Measurements from ENCODE around the gene ZNF334.

Gene ZNF334

GRCh38 chr20:46552460-46553420, 39.4 kb upstream of the ZNF334 start:
- H3K4me3 ChIP-seq (ENCODE audit: low read depth in 1 of 2, low read length in 1 of 2): no peak overlapping the region
- H3K27me3 ChIP-seq: peaks cover 15% of the 10 kb centered on the region
- no peak for TF ChIP-seq CTCF (IDR thresholded peaks at IDR 0.05)
- no peaks in the 10 kb centered on the region for H3K36me3 ChIP-seq
- H3K4me1 ChIP-seq (ENCODE audit: control insufficient read depth in 1 of 2, insufficient read depth in 1 of 2, low read depth in 1 of 2, low read length in 1 of 2): peaks cover 6 to 7% of the 10 kb centered on the region in 2 experiments
- H3K9me3 ChIP-seq: no peaks in the 10 kb centered on the region
- no peak overlapping the region for H3K27ac ChIP-seq

GRCh38 chr20:46551522-46552381, 38.4 kb upstream of the ZNF334 start:
- H3K4me1 ChIP-seq (ENCODE audit: control insufficient read depth in 1 of 2, insufficient read depth in 1 of 2, low read depth in 1 of 2, low read length in 1 of 2): peaks cover 7 to 9% of the 10 kb centered on the region in 2 experiments
- TF ChIP-seq CTCF (IDR thresholded peaks at IDR 0.05): no peak
- H3K4me3 ChIP-seq (ENCODE audit: low read depth in 1 of 2, low read length in 1 of 2): no peak overlapping the region
- H3K9me3 ChIP-seq: no peaks in the 10 kb centered on the region
- no peaks in the 10 kb centered on the region for H3K36me3 ChIP-seq
- H3K27me3 ChIP-seq: peaks cover 18% of the 10 kb centered on the region
- no peak overlapping the region for H3K27ac ChIP-seq

GRCh38 chr20:46550461-46550860, 37.1 kb upstream of the ZNF334 start, which contains the start of gene OCSTAMP:
Gene OCSTAMP (minus strand): TSS chr20:46550654. CDS start chr20:46550560, 94 bp downstream.
- Histone ChIP-seq H3K27me3 (peaks cover 18% of the 10 kb centered on the region), H3K4me3 (ENCODE audit: low read depth in 1 of 2, low read length in 1 of 2) (no peak within 1 kb of the TSS), H3K36me3 (no peaks in the 10 kb centered on the region), H3K27ac (no peak within 1 kb of the TSS), H3K4me1 (ENCODE audit: control insufficient read depth in 1 of 2, insufficient read depth in 1 of 2, low read depth in 1 of 2, low read length in 1 of 2) (peaks cover 14 to 17% of the 10 kb centered on the region in 2 experiments), H3K9me3 (no peaks in the 10 kb centered on the region)
- TF ChIP-seq CTCF (IDR thresholded peaks at IDR 0.05): no peak

- H3K36me3 ChIP-seq: no peaks in the 10 kb centered on the region
- peaks cover 25 to 28% of the 10 kb centered on the region in 2 experiments for H3K4me1 ChIP-seq (ENCODE audit: control insufficient read depth in 1 of 2, insufficient read depth in 1 of 2, low read depth in 1 of 2, low read length in 1 of 2)
- peaks cover 18% of the 10 kb centered on the region for H3K27me3 ChIP-seq
- no peak for TF ChIP-seq CTCF (IDR thresholded peaks at IDR 0.05)
- no peak overlapping the region for H3K27ac ChIP-seq
- H3K4me3 ChIP-seq (ENCODE audit: low read depth in 1 of 2, low read length in 1 of 2): no peak overlapping the region
- no peaks in the 10 kb centered on the region for H3K9me3 ChIP-seq
These were observed 36.0 kb upstream of the ZNF334 start for GRCh38 chr20:46549188-46549972.

GRCh38 chr20:46548688-46549087, 35.3 kb upstream of the ZNF334 start:
- Histone ChIP-seq H3K9me3 (no peaks in the 10 kb centered on the region), H3K27ac (no peak overlapping the region), H3K4me1 (ENCODE audit: control insufficient read depth in 1 of 2, insufficient read depth in 1 of 2, low read depth in 1 of 2, low read length in 1 of 2) (peaks cover 30 to 34% of the 10 kb centered on the region in 2 experiments), H3K27me3 (peaks cover 18% of the 10 kb centered on the region), H3K36me3 (no peaks in the 10 kb centered on the region), H3K4me3 (ENCODE audit: low read depth in 1 of 2, low read length in 1 of 2) (no peak overlapping the region)
- TF ChIP-seq CTCF (IDR thresholded peaks at IDR 0.05): no peak

Measured in neutrophil (primary cell).